ENCODE measurements around the gene AFF4. TPM values are rescaled to one million over a fixed set of nuclear protein-coding genes. Genes with fewer than 3 reads are reported as not detected.
A peak's percentile ranks its signal among the peaks of the same experiment; 100 is the strongest.

Gene AFF4
- total and polyA plus RNA-seq, 2 experiments from 2014 or later = 31.3 to 46.3 TPM

DNA sequence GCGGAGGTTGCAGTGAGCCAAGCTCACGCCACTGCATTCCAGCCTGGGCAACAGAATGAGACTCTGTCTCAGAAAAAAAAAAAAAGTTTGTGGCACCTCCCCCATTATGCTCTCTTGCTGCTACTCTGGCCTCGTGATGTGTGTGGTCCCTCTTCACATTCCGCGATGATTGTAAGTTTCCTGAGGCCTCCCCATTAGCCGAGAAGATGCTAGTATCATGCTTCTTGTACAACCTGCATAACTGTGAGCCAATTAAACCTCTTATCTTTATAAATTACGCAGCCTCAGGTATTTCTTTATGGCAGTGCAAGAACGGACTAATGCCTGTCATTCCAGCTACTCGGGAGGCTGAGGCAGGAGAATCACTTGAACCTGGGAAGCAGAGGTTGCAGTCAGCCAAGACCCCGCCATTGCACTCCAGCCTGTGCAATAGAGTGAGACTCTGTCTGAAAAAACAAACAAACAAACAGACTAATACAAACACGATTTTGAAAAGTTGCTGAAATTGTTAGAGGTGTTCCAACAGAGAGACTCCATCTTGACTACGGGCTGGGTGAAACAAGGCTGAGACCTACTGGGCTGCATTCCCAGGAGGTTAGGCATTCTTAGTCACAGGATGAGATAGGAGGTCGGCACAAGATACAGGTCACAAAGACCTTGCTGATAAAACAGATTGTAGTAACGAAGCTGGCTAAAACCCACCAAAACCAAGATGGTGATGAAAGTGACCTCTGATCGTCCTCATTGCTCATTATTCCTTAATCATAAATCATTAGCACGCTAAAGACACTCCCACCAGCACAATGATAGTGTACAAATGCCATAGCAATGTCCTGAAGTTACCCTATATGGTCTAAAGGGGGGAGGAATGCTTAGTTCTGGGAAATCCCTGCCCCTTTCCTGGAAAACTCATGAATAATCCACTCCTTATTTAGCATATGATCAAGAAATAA lies 8.3 kb upstream of the AFF4 start:
- Histone ChIP-seq H3K79me2 (replicated peaks; ENCODE audit: insufficient read depth) (no peaks in the 10 kb centered on the region), H2AFZ (peak overlapping the region; percentile 88), H3K27ac (ENCODE audit: low read depth) (no peak overlapping the region), H3K9me2 (ENCODE audit: insufficient read depth) (peaks cover 4% of the 10 kb centered on the region; the same call in 1 of the 2 replicates), H3K36me3 (ENCODE audit: insufficient read depth) (no peaks in the 10 kb centered on the region), H3K27me3 (ENCODE audit: insufficient read depth) (no peaks in the 10 kb centered on the region), H3K4me1 (ENCODE audit: insufficient read depth) (no peaks in the 10 kb centered on the region), H3F3A (replicated peaks; ENCODE audit: low read depth) (no peaks in the 10 kb centered on the region), H4K20me1 (replicated peaks; ENCODE audit: insufficient read depth) (no peaks in the 10 kb centered on the region), H3K4me3 (no peak overlapping the region), H3K4me2 (no peak overlapping the region)
- no peak overlapping the region for H3K4me3 Mint-ChIP-seq
- no peak overlapping the region for H3K27ac Mint-ChIP-seq
- 0 out of 3 replicates have a peak, but pooled peaks cover under 1% of the 10 kb centered on the region for H3K36me3 Mint-ChIP-seq (ENCODE audit: low read depth)
- H3K9me3 Mint-ChIP-seq = peaks cover 6% of the 10 kb centered on the region
- DNase-seq (ENCODE audit: low spot score) (peak; percentile 59), ATAC-seq (no peak; the same call in 2 of the 3 replicates)
- H3K4me1 Mint-ChIP-seq = no peaks in the 10 kb centered on the region
- peaks cover 5% of the 10 kb centered on the region for H3K27me3 Mint-ChIP-seq (ENCODE audit: insufficient read depth, low read depth, poor library complexity)
- TF ChIP-seq POLR2AphosphoS5 (IDR thresholded peaks at IDR 0.05; ENCODE audit: low read depth) (no peak), NANOG (IDR thresholded peaks at IDR 0.05; ENCODE audit: borderline replicate concordance) (no peak), ZNF114 (CRISPR knock-in tag; IDR thresholded peaks at IDR 0.05) (no peak), EZH2phosphoT487 (IDR thresholded peaks at IDR 0.05; ENCODE audit: unreplicated experiment) (no peak), STAT1 (IDR thresholded peaks at IDR 0.05; ENCODE audit: unreplicated experiment) (no peak)
- TF ChIP-seq, protein P1, sequence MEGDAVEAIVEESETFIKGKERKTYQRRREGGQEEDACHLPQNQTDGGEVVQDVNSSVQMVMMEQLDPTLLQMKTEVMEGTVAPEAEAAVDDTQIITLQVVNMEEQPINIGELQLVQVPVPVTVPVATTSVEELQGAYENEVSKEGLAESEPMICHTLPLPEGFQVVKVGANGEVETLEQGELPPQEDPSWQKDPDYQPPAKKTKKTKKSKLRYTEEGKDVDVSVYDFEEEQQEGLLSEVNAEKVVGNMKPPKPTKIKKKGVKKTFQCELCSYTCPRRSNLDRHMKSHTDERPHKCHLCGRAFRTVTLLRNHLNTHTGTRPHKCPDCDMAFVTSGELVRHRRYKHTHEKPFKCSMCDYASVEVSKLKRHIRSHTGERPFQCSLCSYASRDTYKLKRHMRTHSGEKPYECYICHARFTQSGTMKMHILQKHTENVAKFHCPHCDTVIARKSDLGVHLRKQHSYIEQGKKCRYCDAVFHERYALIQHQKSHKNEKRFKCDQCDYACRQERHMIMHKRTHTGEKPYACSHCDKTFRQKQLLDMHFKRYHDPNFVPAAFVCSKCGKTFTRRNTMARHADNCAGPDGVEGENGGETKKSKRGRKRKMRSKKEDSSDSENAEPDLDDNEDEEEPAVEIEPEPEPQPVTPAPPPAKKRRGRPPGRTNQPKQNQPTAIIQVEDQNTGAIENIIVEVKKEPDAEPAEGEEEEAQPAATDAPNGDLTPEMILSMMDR (conservative IDR thresholded peaks at IDR 0.05; ENCODE audit: low read depth in 2 of 2) = no peak
- TF ChIP-seq, protein P2, sequence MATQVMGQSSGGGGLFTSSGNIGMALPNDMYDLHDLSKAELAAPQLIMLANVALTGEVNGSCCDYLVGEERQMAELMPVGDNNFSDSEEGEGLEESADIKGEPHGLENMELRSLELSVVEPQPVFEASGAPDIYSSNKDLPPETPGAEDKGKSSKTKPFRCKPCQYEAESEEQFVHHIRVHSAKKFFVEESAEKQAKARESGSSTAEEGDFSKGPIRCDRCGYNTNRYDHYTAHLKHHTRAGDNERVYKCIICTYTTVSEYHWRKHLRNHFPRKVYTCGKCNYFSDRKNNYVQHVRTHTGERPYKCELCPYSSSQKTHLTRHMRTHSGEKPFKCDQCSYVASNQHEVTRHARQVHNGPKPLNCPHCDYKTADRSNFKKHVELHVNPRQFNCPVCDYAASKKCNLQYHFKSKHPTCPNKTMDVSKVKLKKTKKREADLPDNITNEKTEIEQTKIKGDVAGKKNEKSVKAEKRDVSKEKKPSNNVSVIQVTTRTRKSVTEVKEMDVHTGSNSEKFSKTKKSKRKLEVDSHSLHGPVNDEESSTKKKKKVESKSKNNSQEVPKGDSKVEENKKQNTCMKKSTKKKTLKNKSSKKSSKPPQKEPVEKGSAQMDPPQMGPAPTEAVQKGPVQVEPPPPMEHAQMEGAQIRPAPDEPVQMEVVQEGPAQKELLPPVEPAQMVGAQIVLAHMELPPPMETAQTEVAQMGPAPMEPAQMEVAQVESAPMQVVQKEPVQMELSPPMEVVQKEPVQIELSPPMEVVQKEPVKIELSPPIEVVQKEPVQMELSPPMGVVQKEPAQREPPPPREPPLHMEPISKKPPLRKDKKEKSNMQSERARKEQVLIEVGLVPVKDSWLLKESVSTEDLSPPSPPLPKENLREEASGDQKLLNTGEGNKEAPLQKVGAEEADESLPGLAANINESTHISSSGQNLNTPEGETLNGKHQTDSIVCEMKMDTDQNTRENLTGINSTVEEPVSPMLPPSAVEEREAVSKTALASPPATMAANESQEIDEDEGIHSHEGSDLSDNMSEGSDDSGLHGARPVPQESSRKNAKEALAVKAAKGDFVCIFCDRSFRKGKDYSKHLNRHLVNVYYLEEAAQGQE (IDR thresholded peaks at IDR 0.05; ENCODE audit: unreplicated experiment) = no peak

DNA sequence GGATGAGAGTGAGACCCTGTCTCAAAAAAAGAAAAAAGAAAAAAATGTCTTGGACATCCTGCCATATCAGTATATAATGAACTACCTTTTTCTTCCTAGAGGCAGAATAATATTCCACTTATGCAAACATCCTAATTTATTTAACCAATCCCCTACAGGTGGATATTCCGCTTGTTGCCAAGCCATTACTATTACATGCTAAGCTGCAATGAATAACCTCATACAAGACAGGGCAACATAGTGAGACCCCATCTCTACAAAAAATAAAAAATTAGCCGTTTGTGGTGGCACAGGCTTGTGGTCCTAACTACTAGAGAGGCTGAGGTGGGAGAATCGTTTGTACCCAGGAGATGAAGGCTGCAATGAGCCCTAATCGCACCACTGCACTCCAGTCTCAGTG lies 1.7 kb upstream of the AFF4 start:
- H3K27me3 ChIP-seq (ENCODE audit: insufficient read depth) = no peaks in the 10 kb centered on the region
- H4K20me1 ChIP-seq (replicated peaks; ENCODE audit: insufficient read depth) = peaks cover 5% of the 10 kb centered on the region
- Mint-ChIP-seq H3K36me3 (ENCODE audit: low read depth) (no peaks in the 10 kb centered on the region), H3K27me3 (ENCODE audit: insufficient read depth, low read depth, poor library complexity) (no peaks in the 10 kb centered on the region), H3K4me1 (no peaks in the 10 kb centered on the region; the same call in 1 of the 3 replicates), H3K9me3 (no peaks in the 10 kb centered on the region), H3K27ac (no peak overlapping the region), H3K4me3 (no peak overlapping the region)
- no peak overlapping the region for H3K27ac ChIP-seq (ENCODE audit: low read depth)
- H3K4me3 ChIP-seq = no peak overlapping the region
- H3F3A ChIP-seq (replicated peaks; ENCODE audit: low read depth) = peaks cover 7% of the 10 kb centered on the region; the same call in 1 of the 2 replicates
- H3K36me3 ChIP-seq (ENCODE audit: insufficient read depth) = no peaks in the 10 kb centered on the region
- ATAC-seq = no peak
- no peak overlapping the region for H2AFZ ChIP-seq
- no peak for DNase-seq (ENCODE audit: low spot score)
- H3K79me2 ChIP-seq (replicated peaks; ENCODE audit: insufficient read depth) = peaks cover 33% of the 10 kb centered on the region
- no peaks in the 10 kb centered on the region for H3K9me2 ChIP-seq (ENCODE audit: insufficient read depth)
- 0 out of 2 replicates have a peak, but pooled peaks cover 6% of the 10 kb centered on the region for H3K4me1 ChIP-seq (ENCODE audit: insufficient read depth)
- no peak overlapping the region for H3K4me2 ChIP-seq
- TF ChIP-seq ZNF331 (CRISPR knock-in tag; IDR thresholded peaks at IDR 0.05; ENCODE audit: low read depth) (no peak), EZH2phosphoT487 (IDR thresholded peaks at IDR 0.05; ENCODE audit: unreplicated experiment) (no peak), POLR2AphosphoS5 (IDR thresholded peaks at IDR 0.05; ENCODE audit: low read depth) (no peak), STAT1 (IDR thresholded peaks at IDR 0.05; ENCODE audit: unreplicated experiment) (no peak), JUNB (IDR thresholded peaks at IDR 0.05; ENCODE audit: unreplicated experiment) (no peak), EZH2 (IDR thresholded peaks at IDR 0.05; ENCODE audit: low read depth, unreplicated experiment) (no peak)
- TF ChIP-seq, protein P3, sequence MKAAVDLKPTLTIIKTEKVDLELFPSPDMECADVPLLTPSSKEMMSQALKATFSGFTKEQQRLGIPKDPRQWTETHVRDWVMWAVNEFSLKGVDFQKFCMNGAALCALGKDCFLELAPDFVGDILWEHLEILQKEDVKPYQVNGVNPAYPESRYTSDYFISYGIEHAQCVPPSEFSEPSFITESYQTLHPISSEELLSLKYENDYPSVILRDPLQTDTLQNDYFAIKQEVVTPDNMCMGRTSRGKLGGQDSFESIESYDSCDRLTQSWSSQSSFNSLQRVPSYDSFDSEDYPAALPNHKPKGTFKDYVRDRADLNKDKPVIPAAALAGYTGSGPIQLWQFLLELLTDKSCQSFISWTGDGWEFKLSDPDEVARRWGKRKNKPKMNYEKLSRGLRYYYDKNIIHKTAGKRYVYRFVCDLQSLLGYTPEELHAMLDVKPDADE (IDR thresholded peaks at IDR 0.05) = no peak
- TF ChIP-seq, protein P1 (conservative IDR thresholded peaks at IDR 0.05; ENCODE audit: low read depth in 2 of 2) = no peak

Data from GM23338 (cell line).